ENCODE measurements around the gene FRRS1.

Gene FRRS1

GRCh38 chr1:99670583-99670982, 95.9 kb downstream of the FRRS1 start:
- TF ChIP-seq EZH2phosphoT487 (IDR thresholded peaks at IDR 0.05; ENCODE audit: low read depth) = no peak
- TF ChIP-seq, protein P1, sequence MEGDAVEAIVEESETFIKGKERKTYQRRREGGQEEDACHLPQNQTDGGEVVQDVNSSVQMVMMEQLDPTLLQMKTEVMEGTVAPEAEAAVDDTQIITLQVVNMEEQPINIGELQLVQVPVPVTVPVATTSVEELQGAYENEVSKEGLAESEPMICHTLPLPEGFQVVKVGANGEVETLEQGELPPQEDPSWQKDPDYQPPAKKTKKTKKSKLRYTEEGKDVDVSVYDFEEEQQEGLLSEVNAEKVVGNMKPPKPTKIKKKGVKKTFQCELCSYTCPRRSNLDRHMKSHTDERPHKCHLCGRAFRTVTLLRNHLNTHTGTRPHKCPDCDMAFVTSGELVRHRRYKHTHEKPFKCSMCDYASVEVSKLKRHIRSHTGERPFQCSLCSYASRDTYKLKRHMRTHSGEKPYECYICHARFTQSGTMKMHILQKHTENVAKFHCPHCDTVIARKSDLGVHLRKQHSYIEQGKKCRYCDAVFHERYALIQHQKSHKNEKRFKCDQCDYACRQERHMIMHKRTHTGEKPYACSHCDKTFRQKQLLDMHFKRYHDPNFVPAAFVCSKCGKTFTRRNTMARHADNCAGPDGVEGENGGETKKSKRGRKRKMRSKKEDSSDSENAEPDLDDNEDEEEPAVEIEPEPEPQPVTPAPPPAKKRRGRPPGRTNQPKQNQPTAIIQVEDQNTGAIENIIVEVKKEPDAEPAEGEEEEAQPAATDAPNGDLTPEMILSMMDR (IDR thresholded peaks at IDR 0.05; ENCODE audit: low read depth, low read length) = no peak
- H2AFZ ChIP-seq (ENCODE audit: low read depth, low read length) = no peak overlapping the region

GRCh38 chr1:99669821-99670220, 96.6 kb downstream of the FRRS1 start:
- Histone ChIP-seq H3K27ac (ENCODE audit: low read length) (no peak overlapping the region), H3K27me3 (ENCODE audit: low read depth, low read length) (peaks cover 13% of the 10 kb centered on the region), H3K36me3 (replicated peaks; ENCODE audit: low read depth, low read length) (no peaks in the 10 kb centered on the region), H4K20me1 (ENCODE audit: insufficient read depth, low read length) (no peaks in the 10 kb centered on the region), H3K9ac (ENCODE audit: low read length) (no peak overlapping the region), H3K79me2 (ENCODE audit: low read length) (no peaks in the 10 kb centered on the region), H3K9me3 (ENCODE audit: insufficient read depth, low read length) (no peaks in the 10 kb centered on the region), H3K4me1 (ENCODE audit: low read length) (no peaks in the 10 kb centered on the region), H3K4me3 (ENCODE audit: low read length) (no peak overlapping the region), H3K4me2 (ENCODE audit: low read length) (no peak overlapping the region), H2AFZ (ENCODE audit: low read depth, low read length) (no peak overlapping the region)
- no peak for TF ChIP-seq EZH2phosphoT487 (IDR thresholded peaks at IDR 0.05; ENCODE audit: low read depth)
- TF ChIP-seq, protein P1 (IDR thresholded peaks at IDR 0.05; ENCODE audit: low read depth, low read length) = no peak

More at GRCh38 chr1:99670583-99670982, 95.9 kb downstream of the FRRS1 start:
- H3K79me2 ChIP-seq (ENCODE audit: low read length) = no peaks in the 10 kb centered on the region
- H3K4me1 ChIP-seq (ENCODE audit: low read length) = no peaks in the 10 kb centered on the region
- H3K27ac ChIP-seq (ENCODE audit: low read length) = no peak overlapping the region
- H3K9me3 ChIP-seq (ENCODE audit: insufficient read depth, low read length) = no peaks in the 10 kb centered on the region
- H3K4me2 ChIP-seq (ENCODE audit: low read length) = no peak overlapping the region
- H3K4me3 ChIP-seq (ENCODE audit: low read length) = no peak overlapping the region
- H3K9ac ChIP-seq (ENCODE audit: low read length) = no peak overlapping the region
- H3K36me3 ChIP-seq (replicated peaks; ENCODE audit: low read depth, low read length) = no peaks in the 10 kb centered on the region
- H3K27me3 ChIP-seq (ENCODE audit: low read depth, low read length) = peaks cover 13% of the 10 kb centered on the region
- no peaks in the 10 kb centered on the region for H4K20me1 ChIP-seq (ENCODE audit: insufficient read depth, low read length)

GRCh38 chr1:99669376-99669775, 97.1 kb downstream of the FRRS1 start:
- TF ChIP-seq EZH2phosphoT487 (IDR thresholded peaks at IDR 0.05; ENCODE audit: low read depth) = no peak
- no peak overlapping the region for H3K9ac ChIP-seq (ENCODE audit: low read length)
- no peak overlapping the region for H3K4me2 ChIP-seq (ENCODE audit: low read length)
- H3K79me2 ChIP-seq (ENCODE audit: low read length) = no peaks in the 10 kb centered on the region
- no peak overlapping the region for H3K4me3 ChIP-seq (ENCODE audit: low read length)
- no peaks in the 10 kb centered on the region for H3K36me3 ChIP-seq (replicated peaks; ENCODE audit: low read depth, low read length)
- no peaks in the 10 kb centered on the region for H4K20me1 ChIP-seq (ENCODE audit: insufficient read depth, low read length)
- peaks cover 13% of the 10 kb centered on the region for H3K27me3 ChIP-seq (ENCODE audit: low read depth, low read length)
- no peak overlapping the region for H2AFZ ChIP-seq (ENCODE audit: low read depth, low read length)
- H3K4me1 ChIP-seq (ENCODE audit: low read length) = no peaks in the 10 kb centered on the region
- no peaks in the 10 kb centered on the region for H3K9me3 ChIP-seq (ENCODE audit: insufficient read depth, low read length)
- H3K27ac ChIP-seq (ENCODE audit: low read length) = no peak overlapping the region

GRCh38 chr1:99665212-99665611, 101.2 kb downstream of the FRRS1 start:
- Histone ChIP-seq H2AFZ (ENCODE audit: low read depth, low read length) (no peak overlapping the region), H3K4me2 (ENCODE audit: low read length) (no peak overlapping the region), H3K9ac (ENCODE audit: low read length) (no peak overlapping the region), H3K27me3 (ENCODE audit: low read depth, low read length) (no peaks in the 10 kb centered on the region), H3K27ac (ENCODE audit: low read length) (no peak overlapping the region), H3K36me3 (replicated peaks; ENCODE audit: low read depth, low read length) (no peaks in the 10 kb centered on the region), H3K4me1 (ENCODE audit: low read length) (no peaks in the 10 kb centered on the region), H3K9me3 (ENCODE audit: insufficient read depth, low read length) (no peaks in the 10 kb centered on the region), H4K20me1 (ENCODE audit: insufficient read depth, low read length) (no peaks in the 10 kb centered on the region), H3K79me2 (ENCODE audit: low read length) (no peaks in the 10 kb centered on the region), H3K4me3 (ENCODE audit: low read length) (no peak overlapping the region)
- TF ChIP-seq EZH2phosphoT487 (IDR thresholded peaks at IDR 0.05; ENCODE audit: low read depth) = no peak
- TF ChIP-seq, protein P1 (IDR thresholded peaks at IDR 0.05; ENCODE audit: low read depth, low read length) = no peak

DNA sequence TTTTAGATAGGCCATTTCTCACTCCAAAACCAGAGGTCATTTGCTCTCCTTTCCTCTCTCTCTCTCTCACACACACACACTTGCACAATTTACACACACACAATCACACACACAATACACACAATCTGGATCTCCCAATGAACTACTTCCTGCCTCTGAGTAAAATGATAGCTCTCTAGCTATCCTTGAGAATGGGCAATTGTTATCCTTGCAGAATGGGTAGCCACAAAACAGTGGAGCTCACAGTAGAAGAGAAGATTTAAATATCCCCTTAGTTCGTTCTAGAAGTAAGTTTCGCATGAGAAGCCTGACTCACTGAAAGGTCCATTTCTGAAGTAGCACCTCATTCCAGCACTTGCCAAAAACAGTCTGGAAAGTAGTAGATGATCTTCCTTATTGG, 102.9 kb downstream of the FRRS1 start:
- Histone ChIP-seq H3K4me2 (ENCODE audit: low read length) (no peak overlapping the region), H2AFZ (ENCODE audit: low read depth, low read length) (no peak overlapping the region), H3K4me3 (ENCODE audit: low read length) (no peak overlapping the region), H4K20me1 (ENCODE audit: insufficient read depth, low read length) (no peaks in the 10 kb centered on the region), H3K36me3 (replicated peaks; ENCODE audit: low read depth, low read length) (no peaks in the 10 kb centered on the region), H3K27ac (ENCODE audit: low read length) (no peak overlapping the region), H3K4me1 (ENCODE audit: low read length) (no peaks in the 10 kb centered on the region), H3K9ac (ENCODE audit: low read length) (no peak overlapping the region), H3K79me2 (ENCODE audit: low read length) (no peaks in the 10 kb centered on the region), H3K27me3 (ENCODE audit: low read depth, low read length) (no peaks in the 10 kb centered on the region), H3K9me3 (ENCODE audit: insufficient read depth, low read length) (no peaks in the 10 kb centered on the region)
- TF ChIP-seq, protein P1 (IDR thresholded peaks at IDR 0.05; ENCODE audit: low read depth, low read length) = no peak
- TF ChIP-seq EZH2phosphoT487 (IDR thresholded peaks at IDR 0.05; ENCODE audit: low read depth) = no peak

Measured in OCI-LY3 (cell line).